ENCODE results near the gene FBXL20. TPM values are rescaled to one million over a fixed set of nuclear protein-coding genes. Genes with fewer than 3 reads are reported as not detected.

FBXL20 gene
- polyA plus RNA-seq, 1 of the 3 experiments (the other 2 are of a cell fraction), result 2.2 TPM

GRCh38 chr17:39223907-39224777, 177.3 kb downstream of the FBXL20 start:
- Histone ChIP-seq H3K9me2 (no peaks in the 10 kb centered on the region), H3F3A (replicated peaks; ENCODE audit: insufficient read depth) (peaks cover 6% of the 10 kb centered on the region), H3K9ac (no peak overlapping the region), H3K4me1 (ENCODE audit: control insufficient read depth in 1 of 2, insufficient read depth in 2 of 2, low read depth in 1 of 2, low read length in 1 of 2) (peaks cover 3 to 9% of the 10 kb centered on the region in 2 experiments; a peak in 2 of 4 replicates), H3K36me3 (replicated peaks in 1 of 2; ENCODE audit: control insufficient read depth in 1 of 2, insufficient read depth in 2 of 2, low read length in 1 of 2) (no peaks in the 10 kb centered on the region), H2AFZ (ENCODE audit: low read depth) (no peak overlapping the region), H3K79me2 (ENCODE audit: insufficient read depth) (no peaks in the 10 kb centered on the region), H4K20me1 (ENCODE audit: insufficient read depth) (no peaks in the 10 kb centered on the region), H3K27me3 (ENCODE audit: insufficient read depth) (no peaks in the 10 kb centered on the region), H3K27ac (ENCODE audit: low read depth in 2 of 2, low read length in 1 of 2) (no peak overlapping the region), H3K4me2 (no peak overlapping the region), H3K9me3 (no peaks in the 10 kb centered on the region), H3K4me3 (ENCODE audit: low read depth in 2 of 2, low read length in 1 of 2) (no peak overlapping the region)
- ChIA-PET POLR2A (interaction anchor here (0.6 to 0.8 kb wide), 2 partner anchors 11 to 24 kb away, joined by 3 read pairs; partner anchors contain the start of gene RPL19), CTCF (interaction anchor here (1.1 to 3.9 kb wide), 7 partner anchors 8 to 23 kb away, joined by 3 to 31 read pairs (median 5); no protein-coding TSS in a partner anchor)
- 90% methylated on average over 32 of the region's 33 CpGs for WGBS (ENCODE audit: low lambda C conversion rate)
- DNase-seq, result no peak
- TF ChIP-seq JUND (IDR thresholded peaks at IDR 0.05) (no peak), ELF1 (IDR thresholded peaks at IDR 0.05) (no peak), REST (IDR thresholded peaks at IDR 0.05; ENCODE audit: low read depth, low read length) (no peak), YY1 (IDR thresholded peaks at IDR 0.05; ENCODE audit: low read depth) (no peak), CHD2 (IDR thresholded peaks at IDR 0.05; ENCODE audit: low read length, partially characterized antibody) (no peak)

DNA sequence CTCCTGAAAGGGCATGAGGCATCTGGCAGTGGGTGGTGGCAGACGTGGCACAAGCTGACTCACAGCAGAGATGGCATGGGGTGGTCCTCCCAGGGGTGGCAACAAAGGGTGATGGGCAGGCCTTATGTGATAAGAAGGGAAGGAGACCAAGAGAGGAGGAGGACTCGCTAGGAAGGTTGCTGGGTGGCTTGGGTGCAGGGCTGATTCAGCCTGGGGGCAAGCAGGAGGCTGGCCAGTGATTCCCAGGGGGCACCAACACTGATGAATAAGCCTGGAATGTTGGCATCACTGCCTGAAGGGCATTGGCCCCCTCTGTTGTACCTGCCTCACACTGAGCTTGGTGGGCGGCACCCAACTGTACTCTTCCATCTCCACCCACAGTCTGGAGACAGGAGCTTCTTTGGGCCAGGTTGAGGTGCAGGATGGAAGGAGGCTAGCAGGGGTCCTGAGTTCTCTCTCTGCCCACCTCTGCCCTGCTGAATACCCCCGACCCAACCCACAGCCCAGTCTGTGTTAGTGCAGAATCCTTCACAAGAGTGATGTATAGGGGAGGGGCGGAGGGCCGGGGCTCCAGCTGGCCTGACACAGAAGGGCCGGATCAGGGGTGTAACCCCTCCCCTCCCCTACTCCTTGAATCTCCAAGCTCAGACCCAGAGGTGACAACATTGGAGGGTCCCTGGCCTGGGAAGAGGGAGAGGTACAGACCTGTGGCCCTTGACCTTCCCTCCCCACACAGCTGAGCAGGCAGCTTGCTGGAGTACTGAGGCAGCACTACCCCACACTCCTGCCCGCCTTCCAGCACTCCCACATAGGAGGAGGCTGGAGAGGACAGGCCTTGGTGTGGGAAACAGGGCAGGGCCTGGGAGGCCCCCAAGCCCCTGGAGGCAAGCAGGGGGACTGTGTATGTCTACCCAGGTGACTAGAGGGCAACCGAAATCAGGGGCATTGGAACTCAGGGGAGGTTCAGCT, 178.3 kb downstream of the FBXL20 start:
- POLR2A ChIA-PET, result interaction anchor here (0.6 to 0.8 kb wide), 2 partner anchors 10 to 23 kb away, joined by 3 read pairs; partner anchors contain the start of gene RPL19
- H3K9ac ChIP-seq, result no peak overlapping the region
- H3K27ac ChIP-seq (ENCODE audit: low read depth in 2 of 2, low read length in 1 of 2), result no peak overlapping the region
- H2AFZ ChIP-seq (ENCODE audit: low read depth), result no peak overlapping the region
- H3K9me2 ChIP-seq, result no peaks in the 10 kb centered on the region
- DNase-seq, result no peak
- TF ChIP-seq ELF1 (IDR thresholded peaks at IDR 0.05), result no peak
- no peak for TF ChIP-seq JUND (IDR thresholded peaks at IDR 0.05)
- TF ChIP-seq EP300 (IDR thresholded peaks at IDR 0.05; ENCODE audit: borderline replicate concordance in 1 of 2, low read depth in 1 of 2, low read length in 1 of 2), result no peak
- no peak for TF ChIP-seq IRF3 (IDR thresholded peaks at IDR 0.05; ENCODE audit: low read depth, low read length)
- TF ChIP-seq FOSL2 (IDR thresholded peaks at IDR 0.05; ENCODE audit: borderline replicate concordance, low read depth), result no peak
- no peak for TF ChIP-seq GATA2 (CRISPR knock-in tag; IDR thresholded peaks at IDR 0.05)
- no peak for TF ChIP-seq RCOR1 (IDR thresholded peaks at IDR 0.05; ENCODE audit: low read length)
- TF ChIP-seq SMC3 (IDR thresholded peaks at IDR 0.05; ENCODE audit: low read depth, low read length), result no peak
- no peak for TF ChIP-seq TAF1 (IDR thresholded peaks at IDR 0.05; ENCODE audit: borderline replicate concordance, low read depth, low read length)
- TF ChIP-seq RAD21 (IDR thresholded peaks at IDR 0.05; ENCODE audit: low read length), result no peak
- TF ChIP-seq NRF1 (IDR thresholded peaks at IDR 0.05; ENCODE audit: low read depth, low read length), result no peak
- H3K27me3 ChIP-seq (ENCODE audit: insufficient read depth), result no peaks in the 10 kb centered on the region
- 79% methylated on average over 6 of the region's 9 CpGs for WGBS (ENCODE audit: low lambda C conversion rate)
- H4K20me1 ChIP-seq (ENCODE audit: insufficient read depth), result no peaks in the 10 kb centered on the region
- no peak overlapping the region for H3K4me2 ChIP-seq
- H3K4me3 ChIP-seq (ENCODE audit: low read depth in 2 of 2, low read length in 1 of 2), result no peak overlapping the region
- peaks cover 0 to 9% of the 10 kb centered on the region in 2 experiments; a peak in 1 of 4 replicates for H3K4me1 ChIP-seq (ENCODE audit: control insufficient read depth in 1 of 2, insufficient read depth in 2 of 2, low read depth in 1 of 2, low read length in 1 of 2)
- CTCF ChIA-PET, result interaction anchor here (1.1 to 3.9 kb wide), 8 partner anchors 9 to 24 kb away, joined by 3 to 31 read pairs (median 6); no protein-coding TSS in a partner anchor
- H3K9me3 ChIP-seq, result no peaks in the 10 kb centered on the region
- H3K36me3 ChIP-seq (replicated peaks in 1 of 2; ENCODE audit: control insufficient read depth in 1 of 2, insufficient read depth in 2 of 2, low read length in 1 of 2), result no peaks in the 10 kb centered on the region
- peaks cover 6% of the 10 kb centered on the region for H3F3A ChIP-seq (replicated peaks; ENCODE audit: insufficient read depth)
- no peaks in the 10 kb centered on the region for H3K79me2 ChIP-seq (ENCODE audit: insufficient read depth)

Measured in SK-N-SH (cell line).